Lower leg skin (tissue), 3 donors: ENCODE results near the gene NUDT17.

Source experiments
- CTCF ChIP-seq, 3 donors: fragments of 450-650 bp; IDR thresholded peaks; one replicate each; pipeline ENCODE4 v1.5.1; 2016; ENCODE audit warnings: antibody characterized with exemption in 3 of 3, mild to moderate bottlenecking in 3 of 3, moderate library complexity in 2 of 3
- POLR2A ChIP-seq, 2 donors: fragments of 450-650 bp; IDR thresholded peaks; one replicate each; pipeline ENCODE4 v1.6.1; 2016 to 2017; ENCODE audit warnings: antibody characterized with exemption in 2 of 2, mild to moderate bottlenecking in 1 of 2, moderate library complexity in 1 of 2

- TF ChIP-seq CTCF (IDR thresholded peaks at IDR 0.05), result no peak
- TF ChIP-seq POLR2A (IDR thresholded peaks at IDR 0.05), result no peak
Observed at GRCh38 chr1:145897969-145898368, 52.5 kb downstream of the NUDT17 start.
